Fibroblast of the aortic adventitia (primary cell): ENCODE measurements around the gene CD55. TPM values are rescaled to one million over a fixed set of nuclear protein-coding genes. Genes with fewer than 3 reads are reported as not detected.

Experiments
- DNase-seq: peaks from one replicate; pipeline ENCODE4 v3.0.0-alpha.2; 2010; ENCODE audit warnings: low read depth
- H3K4me3 ChIP-seq: 2 replicates; pipeline ENCODE4 v1.5.1; 2011; ENCODE audit warnings: low read depth, mild to moderate bottlenecking, control low read depth, low read length, moderate library complexity
- total RNA-seq: library from RNA; depleted of rRNA; stranded (reverse); fragments of >200 nt; gene quantifications from 2 replicates; pipeline ENCODE4 v1.2.3, GENCODE V29; 2012; ENCODE audit warnings: low replicate concordance
- TF ChIP-seq, protein P1 (sequence below): IDR thresholded peaks from 2 replicates; pipeline ENCODE4 v1.5.1; 2011; ENCODE audit warnings: mild to moderate bottlenecking, low read length, control low read depth, inconsistent platforms; ENCODE audit not compliant: insufficient read depth

The CD55 gene
- total RNA-seq, 1 donor = 34.0 TPM

DNA sequence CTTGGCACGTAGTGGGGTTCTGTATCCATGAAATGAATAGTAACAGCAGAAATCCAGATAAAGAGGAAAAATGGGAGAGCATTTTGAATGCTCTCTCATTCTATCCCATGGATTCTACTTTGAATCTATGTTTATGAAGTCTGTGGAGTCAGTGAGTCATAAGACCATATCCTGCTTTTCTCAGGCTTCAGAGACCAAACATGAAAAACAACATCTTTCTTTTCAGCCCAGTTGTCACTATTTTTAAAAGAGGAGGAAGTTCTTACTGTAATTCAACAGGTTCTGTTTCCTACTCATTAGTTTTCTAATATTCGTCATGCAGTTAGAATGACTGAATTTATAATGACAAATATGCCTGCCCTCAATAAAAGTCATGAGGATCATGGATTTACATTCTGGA, 39.4 kb upstream of the CD55 start:
- TF ChIP-seq, protein P1, sequence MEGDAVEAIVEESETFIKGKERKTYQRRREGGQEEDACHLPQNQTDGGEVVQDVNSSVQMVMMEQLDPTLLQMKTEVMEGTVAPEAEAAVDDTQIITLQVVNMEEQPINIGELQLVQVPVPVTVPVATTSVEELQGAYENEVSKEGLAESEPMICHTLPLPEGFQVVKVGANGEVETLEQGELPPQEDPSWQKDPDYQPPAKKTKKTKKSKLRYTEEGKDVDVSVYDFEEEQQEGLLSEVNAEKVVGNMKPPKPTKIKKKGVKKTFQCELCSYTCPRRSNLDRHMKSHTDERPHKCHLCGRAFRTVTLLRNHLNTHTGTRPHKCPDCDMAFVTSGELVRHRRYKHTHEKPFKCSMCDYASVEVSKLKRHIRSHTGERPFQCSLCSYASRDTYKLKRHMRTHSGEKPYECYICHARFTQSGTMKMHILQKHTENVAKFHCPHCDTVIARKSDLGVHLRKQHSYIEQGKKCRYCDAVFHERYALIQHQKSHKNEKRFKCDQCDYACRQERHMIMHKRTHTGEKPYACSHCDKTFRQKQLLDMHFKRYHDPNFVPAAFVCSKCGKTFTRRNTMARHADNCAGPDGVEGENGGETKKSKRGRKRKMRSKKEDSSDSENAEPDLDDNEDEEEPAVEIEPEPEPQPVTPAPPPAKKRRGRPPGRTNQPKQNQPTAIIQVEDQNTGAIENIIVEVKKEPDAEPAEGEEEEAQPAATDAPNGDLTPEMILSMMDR = no peak
- H3K4me3 ChIP-seq = no peak overlapping the region
- DNase-seq = no peak

GRCh38 chr1:207282496-207283380, 38.7 kb upstream of the CD55 start:
- DNase-seq = no peak
- TF ChIP-seq, protein P1 = no peak
- no peak overlapping the region for H3K4me3 ChIP-seq

GRCh38 chr1:207283421-207283820, 38.1 kb upstream of the CD55 start:
- no peak overlapping the region for H3K4me3 ChIP-seq
- TF ChIP-seq, protein P1 = no peak
- DNase-seq = no peak

GRCh38 chr1:207284209-207284897, 37.1 kb upstream of the CD55 start:
- peak; percentile 2 for DNase-seq
- no peak overlapping the region for H3K4me3 ChIP-seq
- TF ChIP-seq, protein P1 = no peak

DNA sequence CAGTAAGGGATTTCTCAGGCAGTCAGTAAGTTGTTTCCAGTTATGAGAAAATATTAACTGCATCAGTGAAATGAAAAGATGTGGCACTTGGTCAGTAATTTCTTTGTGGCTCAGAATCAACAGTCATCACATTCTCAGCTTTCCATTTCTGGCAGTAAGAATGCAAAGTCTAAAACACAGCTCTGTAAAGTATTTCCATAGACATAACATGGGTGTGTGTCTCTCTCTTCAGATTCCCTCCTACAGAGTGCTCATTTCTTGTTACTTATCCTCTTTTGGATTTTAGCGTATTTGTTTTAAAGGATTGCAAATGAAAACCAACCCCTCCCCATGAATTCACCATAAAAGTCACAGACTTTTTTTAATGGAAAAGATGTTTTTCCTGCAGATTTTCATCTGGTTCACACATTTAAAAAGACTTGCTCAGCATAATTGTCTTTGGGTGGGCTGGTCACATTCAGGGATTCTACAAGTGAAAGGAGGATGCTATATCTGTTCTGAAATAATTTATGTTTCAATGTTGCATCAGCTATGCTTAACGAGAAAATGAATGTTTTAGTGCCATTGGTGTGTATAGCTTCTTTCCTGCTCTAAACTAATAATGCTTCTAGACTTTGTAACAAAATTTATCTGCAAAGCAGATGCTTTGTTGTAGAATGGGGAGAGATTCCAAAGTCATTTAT, 34.6 kb upstream of the CD55 start:
- TF ChIP-seq, protein P1 = no peak
- H3K4me3 ChIP-seq = no peak overlapping the region
- DNase-seq = peak; percentile 7

GRCh38 chr1:207288315-207288714, 33.2 kb upstream of the CD55 start:
- no peak for DNase-seq
- no peak overlapping the region for H3K4me3 ChIP-seq
- TF ChIP-seq, protein P1 = no peak
